NCI-H2029 (cell line): ENCODE data around the gene TRMT1L.
"Not testable (repeated sequence)": the region's sequence is repeated elsewhere in the genome, so short reads cannot be mapped to it uniquely, and the experiment has no call there.

Source experiments
- DNase-seq: peaks from one replicate; lab custom pipeline; 2025; lab: John Stamatoyannopoulos, UW

The TRMT1L gene

GRCh38 chr1:185156854-185157598 is at the start of gene TRMT1L, which contains the start of gene SWT1:
TSS of gene TRMT1L (minus strand) at chr1:185156953. CDS start at chr1:185156712, 241 bp downstream.
TSS of gene SWT1 (plus strand) at chr1:185157167. CDS start at chr1:185160842, 3,675 bp downstream.
- peak; percentile 97 for DNase-seq

- DNase-seq = no peak
These were observed 44.1 kb upstream of the TRMT1L start for GRCh38 chr1:185200889-185201288.

- DNase-seq = not testable (repeated sequence)
These were observed 42.0 kb upstream of the TRMT1L start for GRCh38 chr1:185198712-185199111.

GRCh38 chr1:185193756-185194155 is 37.0 kb upstream of the TRMT1L start:
- DNase-seq = no peak

GRCh38 chr1:185170291-185170848 is 13.6 kb upstream of the TRMT1L start:
- DNase-seq = peak; percentile 7

GRCh38 chr1:185166106-185166505 is 9.4 kb upstream of the TRMT1L start:
- no peak for DNase-seq

- no peak for DNase-seq
These were observed 5.7 kb upstream of the TRMT1L start for GRCh38 chr1:185162491-185162890.

- no peak for DNase-seq
These were observed 3.2 kb upstream of the TRMT1L start for GRCh38 chr1:185159966-185160365.

- DNase-seq = peak; percentile 3
These were observed 2.0 kb upstream of the TRMT1L start for GRCh38 chr1:185158800-185159199.

- no peak for DNase-seq
These were observed 1.1 kb upstream of the TRMT1L start for GRCh38 chr1:185157599-185158412.

GRCh38 chr1:185156288-185156853 is 382 bp downstream of the TRMT1L start:
- no peak for DNase-seq

- no peak for DNase-seq
These were observed 1.0 kb downstream of the TRMT1L start for GRCh38 chr1:185155600-185156287.

GRCh38 chr1:185154912-185155513 is 1.7 kb downstream of the TRMT1L start:
- no peak for DNase-seq

- DNase-seq = no peak
These were observed 4.5 kb downstream of the TRMT1L start for GRCh38 chr1:185152187-185152767.

GRCh38 chr1:185151215-185151614 is 5.5 kb downstream of the TRMT1L start:
- DNase-seq = no peak

GRCh38 chr1:185144233-185144632 is 12.5 kb downstream of the TRMT1L start:
- no peak for DNase-seq

GRCh38 chr1:185139246-185139645 is 17.5 kb downstream of the TRMT1L start:
- DNase-seq = no peak

GRCh38 chr1:185137896-185138545 is 18.7 kb downstream of the TRMT1L start:
- DNase-seq = no peak

GRCh38 chr1:185132534-185132933 is 24.2 kb downstream of the TRMT1L start:
- DNase-seq = no peak

- no peak for DNase-seq
These were observed 27.0 kb downstream of the TRMT1L start for GRCh38 chr1:185129708-185130107.
